HG03175 (cell line): ENCODE measurements around the gene ABO.
"Not testable (repeated sequence)": the region's sequence is repeated elsewhere in the genome, so short reads cannot be mapped to it uniquely, and the experiment has no call there.

ENCODE experiments used
- ATAC-seq: cut with Tn5 transposase; IDR thresholded peaks from one replicate; pipeline ENCODE4 v1.9.1; 2021; ENCODE audit warnings: mild to moderate bottlenecking, moderate library complexity; ENCODE audit not compliant: unreplicated experiment

ABO gene

DNA sequence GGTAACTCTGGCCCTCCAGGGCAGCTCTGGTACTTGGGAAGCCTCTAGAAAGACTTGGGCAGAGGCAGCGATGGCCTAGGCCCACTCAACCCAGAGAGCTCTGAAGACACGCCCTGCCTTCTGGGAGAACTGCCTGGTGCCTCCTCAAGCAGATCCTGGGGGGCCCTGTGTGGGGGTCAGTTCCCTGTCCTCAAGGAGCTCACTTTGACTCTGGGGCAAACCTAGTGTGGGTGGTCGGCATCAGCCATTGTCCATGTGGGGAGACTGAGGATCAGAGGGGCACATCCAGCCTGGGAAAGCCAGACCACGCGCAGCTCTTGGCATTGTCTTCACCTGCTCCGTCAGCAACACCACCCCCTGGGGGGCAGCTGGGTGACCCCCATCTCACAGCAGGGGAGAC is 28.0 kb downstream of the ABO start:
- no peak for ATAC-seq

DNA sequence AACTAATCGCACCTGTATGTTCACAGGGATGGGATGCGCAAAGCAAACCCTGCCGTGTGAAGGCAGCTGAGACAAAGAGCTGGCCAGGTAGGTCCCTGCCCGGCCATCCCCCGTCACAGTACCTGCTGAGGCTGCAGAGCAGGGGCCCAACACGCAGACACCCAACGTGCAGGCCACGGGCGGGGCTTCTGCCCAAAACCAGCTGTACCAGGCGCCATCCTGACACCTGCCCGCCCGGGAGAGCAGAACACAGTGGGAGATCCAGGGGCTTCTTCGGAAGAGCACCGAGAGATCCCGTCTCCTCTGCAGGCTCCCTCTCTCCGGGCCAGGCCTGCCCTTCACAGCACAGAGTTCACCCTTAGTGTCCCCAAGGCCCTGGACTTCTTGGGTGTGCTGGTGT is 28.4 kb downstream of the ABO start:
- no peak for ATAC-seq

DNA sequence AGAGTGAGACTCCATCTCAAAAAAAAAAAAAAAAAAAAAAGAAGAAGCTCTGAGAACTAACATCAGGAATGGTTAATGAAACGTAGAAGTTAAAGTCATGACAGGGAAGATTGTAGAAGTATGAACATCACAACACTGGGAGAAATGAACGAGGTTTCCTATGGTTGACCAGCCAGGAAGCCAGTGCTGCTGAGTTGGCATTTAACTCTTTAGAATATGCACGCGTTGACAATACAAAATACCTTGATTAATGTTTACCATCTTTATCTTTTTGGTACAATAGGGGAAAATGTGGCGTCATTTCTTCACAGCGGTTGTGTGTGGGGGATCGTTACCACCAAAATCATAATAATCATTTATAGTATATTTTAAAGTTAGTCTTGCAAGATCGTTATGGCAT is 32.0 kb downstream of the ABO start:
- ATAC-seq = no peak

DNA sequence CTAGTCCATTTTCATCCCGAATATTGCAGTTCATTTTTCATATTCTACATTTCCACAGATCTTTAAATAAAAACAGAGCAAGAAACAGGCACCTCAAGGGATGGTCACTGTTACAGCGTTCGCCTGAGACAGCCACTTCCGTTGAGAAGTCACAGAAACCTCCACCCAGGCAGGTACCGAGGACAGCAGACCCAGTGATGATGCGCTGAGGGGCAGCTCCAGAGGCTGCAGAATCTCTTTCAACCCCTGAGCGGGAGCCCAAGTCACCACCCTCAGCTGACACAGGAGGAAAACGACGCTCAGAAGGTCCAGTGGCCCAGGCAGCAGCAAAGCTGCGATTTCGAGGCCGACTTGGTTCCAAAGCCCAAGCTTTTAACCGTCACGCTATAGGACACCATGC is 32.8 kb downstream of the ABO start:
- no peak for ATAC-seq

DNA sequence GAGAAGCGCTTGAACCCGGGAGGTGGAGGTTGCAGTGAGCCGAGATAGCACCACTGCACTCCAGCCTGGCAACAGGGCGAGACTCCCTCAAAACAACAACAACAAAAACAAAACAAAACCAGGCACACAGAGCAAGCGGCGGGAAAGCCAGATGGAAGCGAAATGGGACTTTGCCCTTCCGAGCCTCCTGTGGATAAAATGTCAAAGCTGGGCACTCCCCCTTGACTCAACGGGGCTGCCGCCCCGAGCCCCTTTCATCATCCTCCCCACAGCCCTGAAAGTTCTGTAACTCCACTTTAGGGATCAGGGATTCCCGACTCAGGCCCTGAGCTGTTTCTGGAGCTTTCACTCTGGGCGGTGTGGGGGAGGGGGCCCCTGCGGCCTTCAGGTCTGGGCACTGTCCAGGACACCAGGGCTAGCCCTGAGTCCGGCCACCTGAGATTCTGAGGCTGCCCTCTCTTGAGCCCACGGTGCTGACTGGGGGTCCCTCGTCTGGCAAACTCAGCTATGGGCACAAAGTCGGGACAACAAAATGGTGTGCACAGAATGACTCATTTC is 35.4 kb downstream of the ABO start:
- ATAC-seq = no peak

DNA sequence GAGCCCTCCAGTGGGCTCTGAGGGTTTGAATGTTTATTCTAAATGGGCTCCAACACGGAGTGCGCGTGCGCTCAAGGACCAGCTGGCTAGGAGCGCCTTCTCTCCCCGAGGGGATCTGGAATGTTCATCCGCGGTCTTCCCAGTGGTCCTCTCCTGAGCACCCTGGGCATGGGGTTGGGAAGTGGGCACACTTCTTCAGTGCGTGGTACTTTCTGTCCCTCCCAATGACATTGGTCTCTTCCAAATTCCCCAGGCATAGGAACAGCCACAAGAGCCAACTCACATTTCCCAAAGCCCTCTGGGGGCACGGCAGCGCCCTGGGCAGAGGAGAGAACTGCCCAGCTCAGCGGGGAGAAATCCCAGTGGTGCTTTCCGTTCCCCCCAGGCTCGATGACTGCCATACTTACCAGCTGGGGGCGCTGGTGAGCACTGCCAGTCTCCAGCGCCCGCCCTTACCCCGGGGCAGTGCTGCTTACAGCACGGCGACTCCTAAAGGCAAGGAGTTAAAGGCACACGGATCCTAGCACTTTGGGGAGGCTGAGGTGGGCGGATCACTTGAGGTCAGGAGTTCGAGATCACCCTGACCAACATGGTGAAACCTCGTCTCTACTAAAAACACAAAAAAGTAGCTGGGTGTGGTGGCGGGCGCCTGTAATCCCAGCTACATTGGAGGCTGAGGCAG is 36.0 kb downstream of the ABO start:
- no peak for ATAC-seq

DNA sequence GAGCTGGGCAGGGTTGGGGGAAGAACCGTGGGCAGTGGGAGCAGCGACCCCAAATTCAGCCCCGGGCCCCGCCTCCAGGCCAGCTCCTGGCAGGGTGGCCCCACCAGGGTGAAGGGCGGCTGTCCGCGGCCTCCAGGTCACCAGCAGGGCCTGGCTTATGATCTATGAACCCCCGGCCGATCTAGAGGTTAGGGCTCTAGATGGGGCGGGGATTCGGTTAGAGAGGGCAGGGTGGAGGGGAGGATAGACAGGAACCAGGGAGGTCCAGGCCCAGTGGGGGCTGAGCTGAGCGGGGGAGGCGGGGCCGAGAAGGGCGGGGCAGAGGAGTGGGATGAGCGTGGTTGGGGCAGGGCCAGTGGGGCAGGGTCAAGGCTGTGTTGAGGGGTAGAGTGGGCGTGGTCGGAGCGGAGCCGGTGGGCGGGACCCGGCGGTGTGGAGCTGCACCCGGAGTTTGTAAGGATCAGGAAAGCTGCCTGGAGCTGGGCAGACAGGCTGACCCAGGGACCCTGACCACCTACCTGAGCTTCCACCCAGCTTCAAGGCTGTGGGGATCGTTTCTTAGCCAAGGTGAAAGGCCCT is 36.6 kb downstream of the ABO start:
- no peak for ATAC-seq

DNA sequence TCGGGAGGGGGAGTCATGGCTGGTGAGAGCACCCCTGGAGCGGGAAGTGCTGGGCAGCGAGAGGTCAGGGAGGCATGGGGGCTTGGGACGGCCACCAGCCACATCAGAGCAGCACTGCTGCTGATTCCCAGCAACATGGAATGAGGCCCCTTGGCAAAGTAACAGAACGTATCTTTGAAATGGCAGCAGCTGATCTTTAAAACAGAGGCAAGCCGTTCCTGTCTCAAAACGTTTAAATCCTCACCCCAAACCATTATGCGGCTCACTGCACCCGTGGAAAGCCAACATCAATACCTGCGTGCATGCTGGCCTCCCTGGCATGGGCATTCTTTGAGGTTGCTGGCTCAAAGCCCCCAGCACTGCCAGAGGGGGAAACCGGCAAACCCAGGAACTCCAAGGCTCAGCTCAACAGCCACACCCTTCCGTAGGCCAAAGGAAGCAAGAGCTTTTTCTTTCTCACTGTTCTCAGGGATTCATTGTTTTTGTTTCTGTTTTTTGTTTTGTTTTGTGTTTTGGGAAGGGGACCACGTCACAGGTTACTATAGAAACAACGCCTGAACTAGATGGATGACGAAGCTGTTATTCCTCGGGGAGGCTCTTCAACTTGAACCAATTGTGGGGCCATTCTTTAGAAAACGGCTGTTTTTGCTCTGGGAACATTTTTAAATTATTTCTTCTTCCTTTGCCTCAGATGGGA is 37.8 kb downstream of the ABO start:
- ATAC-seq = no peak

DNA sequence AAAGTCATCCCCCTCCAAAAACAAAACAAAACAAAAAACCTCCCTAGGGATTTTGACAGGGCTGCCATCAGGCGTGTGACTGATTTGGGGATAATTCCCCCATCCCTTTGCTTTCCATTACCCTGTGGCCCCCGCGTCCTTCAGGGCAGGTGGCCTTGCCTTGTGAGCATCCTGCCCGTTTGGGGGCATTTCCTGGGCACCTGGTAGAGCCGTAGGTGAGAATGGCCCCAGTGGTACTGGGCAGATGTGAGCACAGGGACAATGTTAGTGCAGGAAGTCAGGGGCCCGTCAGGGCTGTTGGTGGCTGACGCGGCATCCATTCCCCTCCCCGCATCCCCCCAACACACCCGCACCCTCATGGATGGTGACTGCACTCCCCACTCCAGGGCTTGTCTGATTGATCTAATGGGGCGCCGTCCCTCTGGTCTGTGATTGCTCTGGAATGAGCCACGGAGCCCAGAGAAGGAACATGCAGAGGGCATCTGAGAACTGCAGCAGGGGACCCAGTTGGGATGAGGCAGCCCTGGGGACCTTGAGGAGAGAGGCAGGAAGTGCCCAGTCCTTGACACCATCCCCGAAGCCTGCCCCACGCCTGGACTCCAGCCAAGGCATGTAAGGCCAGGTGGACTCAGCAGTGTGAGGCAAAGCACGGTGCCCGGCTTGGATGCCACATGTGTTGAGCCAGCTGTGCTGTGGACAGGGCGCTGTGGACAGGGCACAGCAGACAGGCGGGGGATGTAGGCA is 38.5 kb downstream of the ABO start:
- not testable (repeated sequence) for ATAC-seq

DNA sequence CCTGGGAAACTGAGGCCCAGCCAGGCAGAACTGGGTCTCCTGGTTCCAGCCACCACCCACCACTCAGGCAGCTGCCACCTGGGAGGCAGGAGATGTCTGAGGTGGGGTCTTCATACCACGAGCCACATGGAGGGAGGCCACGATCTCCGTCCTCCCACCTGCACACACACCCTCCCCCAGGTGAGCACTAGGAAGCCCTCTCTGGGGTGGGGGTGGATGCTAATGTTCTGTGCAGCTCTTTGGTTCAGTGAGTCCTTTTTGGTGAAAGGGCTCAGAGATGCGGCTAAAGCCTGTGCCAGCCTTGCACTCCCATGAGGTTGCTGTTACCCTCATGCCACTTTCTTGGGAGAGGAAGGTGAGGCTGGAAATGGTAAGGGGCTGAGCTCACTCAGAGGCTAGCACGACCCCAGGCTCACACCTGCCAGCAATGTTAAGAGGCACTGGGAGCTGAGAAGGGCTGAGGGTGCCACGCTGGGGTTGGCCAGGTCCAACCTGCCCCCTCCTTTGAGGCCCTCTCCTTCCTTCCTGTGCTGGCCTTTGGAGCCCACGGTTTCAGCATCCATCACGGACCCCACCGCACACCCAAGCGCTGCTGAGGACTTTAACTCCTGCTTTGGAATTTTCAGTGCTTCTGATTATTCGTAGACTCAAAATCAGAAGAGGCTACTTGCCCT is 39.3 kb downstream of the ABO start:
- ATAC-seq = no peak

DNA sequence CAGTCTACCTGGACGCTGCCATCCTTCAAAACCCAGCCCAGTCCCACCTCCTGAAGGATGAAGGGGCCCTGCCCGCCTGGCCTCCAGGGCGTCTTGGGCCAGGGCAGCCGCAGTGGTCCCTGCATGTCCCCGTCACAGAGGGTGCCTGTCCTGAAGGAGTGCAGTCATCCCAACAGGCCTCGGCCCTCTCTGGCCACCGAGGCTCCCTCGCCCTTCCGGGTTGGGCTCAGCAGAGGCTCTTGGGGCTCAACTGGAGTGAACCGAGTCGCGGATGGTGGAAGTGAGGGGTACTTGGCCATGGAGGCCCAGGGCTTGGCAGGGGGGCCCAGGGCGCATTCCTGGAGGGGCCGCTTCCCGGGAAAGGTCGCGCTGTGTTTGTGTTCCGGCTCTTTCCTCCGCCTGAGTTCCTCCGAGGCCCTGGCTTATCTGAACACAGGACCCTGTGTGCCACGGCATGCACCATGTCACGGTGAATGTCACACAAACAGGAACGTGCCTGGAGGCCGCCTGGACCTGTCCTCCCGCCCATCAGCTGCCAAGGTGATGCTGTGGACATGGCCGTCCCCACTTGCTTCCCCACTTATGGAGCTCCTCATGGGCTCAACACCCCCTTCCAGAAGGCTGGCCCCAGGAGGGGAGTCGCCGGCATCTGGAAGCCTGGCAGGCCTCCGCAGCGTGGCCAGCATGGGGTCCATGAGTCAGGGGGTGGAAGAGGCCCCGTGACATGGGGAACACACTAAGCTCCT is 40.3 kb downstream of the ABO start:
- no peak for ATAC-seq

DNA sequence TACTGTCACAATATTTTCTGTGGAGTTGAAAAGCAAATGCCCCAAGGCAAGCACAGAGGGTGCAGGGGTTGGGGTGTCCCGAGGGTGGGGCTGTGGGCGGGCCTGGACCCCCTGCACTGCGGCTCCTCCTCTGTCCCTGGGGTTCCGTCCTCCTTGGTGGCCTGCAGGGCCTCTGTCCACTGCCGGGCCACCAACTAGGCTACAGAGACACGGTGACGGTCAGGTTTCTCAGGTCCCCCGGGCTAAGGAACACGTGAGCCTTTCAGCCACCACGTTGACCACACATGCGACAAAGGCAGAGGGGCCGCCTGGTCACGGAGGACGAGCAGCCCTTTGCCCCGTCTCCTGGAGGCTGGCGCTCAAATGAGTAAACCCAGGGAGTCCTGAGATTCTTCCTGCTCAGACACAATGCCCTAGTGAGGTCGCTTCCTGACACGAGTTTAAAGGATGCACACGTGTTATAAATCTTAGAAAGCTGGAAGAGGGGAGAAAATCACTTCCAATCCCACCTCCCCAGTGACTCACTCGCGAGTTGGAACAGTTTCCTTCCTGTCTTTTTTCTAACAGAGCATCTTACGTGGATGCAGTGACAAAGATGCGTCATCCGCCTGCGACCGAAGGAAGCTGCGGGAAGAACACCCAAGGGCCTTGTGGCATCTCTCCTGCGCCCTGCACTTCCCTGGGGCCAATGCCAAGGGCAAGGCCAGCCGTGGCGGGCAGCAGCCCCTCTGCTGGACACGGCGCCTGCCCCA is 41.1 kb downstream of the ABO start:
- no peak for ATAC-seq

DNA sequence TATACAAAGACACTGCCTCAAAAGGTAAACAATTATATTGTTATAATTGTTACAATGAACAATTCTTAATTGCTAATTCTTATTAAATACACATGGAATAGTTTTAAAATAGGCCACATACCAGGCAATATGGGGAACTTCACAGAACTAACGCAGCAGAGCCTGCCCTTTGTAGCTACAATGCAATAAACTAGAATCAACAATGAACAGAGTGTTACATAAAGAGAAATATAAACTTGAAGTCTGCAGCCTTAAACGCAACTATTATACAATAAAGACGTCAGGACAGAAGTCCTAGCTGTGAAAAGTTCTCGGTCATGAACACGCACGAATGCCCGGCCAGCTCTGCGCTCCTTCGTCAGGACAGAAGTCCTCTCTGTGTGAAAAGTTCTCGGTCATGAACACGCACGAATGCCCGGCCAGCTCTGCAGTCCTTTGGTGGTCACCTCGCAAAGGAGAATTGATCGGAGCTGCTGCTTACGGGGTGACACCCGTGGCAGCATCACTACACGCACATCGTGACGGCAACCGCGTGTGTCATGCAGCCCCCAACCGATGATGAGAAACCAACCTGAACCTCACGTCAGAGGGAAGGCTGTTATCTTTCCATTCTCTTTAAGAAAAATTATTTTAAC is 43.0 kb downstream of the ABO start:
- ATAC-seq = not testable (repeated sequence)

DNA sequence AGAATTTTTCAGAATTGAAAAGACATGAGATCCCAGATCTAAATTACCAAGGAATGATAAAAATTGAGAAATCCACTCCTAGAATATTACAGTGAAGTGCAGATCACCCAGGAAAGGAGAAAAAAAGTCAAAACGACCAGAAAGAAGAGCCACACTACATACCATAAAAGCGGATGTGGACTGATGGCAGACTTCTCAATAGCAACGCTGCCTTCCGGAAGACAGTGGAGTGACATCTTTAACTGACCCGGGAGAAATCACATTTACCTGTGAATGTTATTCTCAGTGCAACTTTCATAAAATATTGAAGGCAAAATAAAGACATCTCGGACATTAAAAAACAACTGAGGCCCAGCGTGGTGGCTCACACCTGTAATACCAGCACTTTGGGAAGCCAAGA is 44.5 kb downstream of the ABO start:
- not testable (repeated sequence) for ATAC-seq

DNA sequence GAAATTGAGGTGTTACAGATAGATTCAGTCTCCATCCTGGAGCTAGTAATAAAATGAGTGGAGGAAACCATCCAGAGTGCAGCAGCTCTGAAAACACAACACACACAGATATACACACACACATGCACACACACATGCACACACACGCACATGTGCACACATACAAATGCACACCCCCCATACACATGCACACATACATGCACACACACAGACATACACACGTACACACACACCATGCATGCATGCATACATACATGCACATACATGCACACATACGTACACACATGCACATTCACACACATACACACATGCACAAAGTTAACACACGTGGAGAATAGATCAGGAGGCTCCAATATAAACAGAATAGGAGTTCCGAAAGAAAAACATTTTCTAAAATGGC is 44.9 kb downstream of the ABO start:
- no peak for ATAC-seq

DNA sequence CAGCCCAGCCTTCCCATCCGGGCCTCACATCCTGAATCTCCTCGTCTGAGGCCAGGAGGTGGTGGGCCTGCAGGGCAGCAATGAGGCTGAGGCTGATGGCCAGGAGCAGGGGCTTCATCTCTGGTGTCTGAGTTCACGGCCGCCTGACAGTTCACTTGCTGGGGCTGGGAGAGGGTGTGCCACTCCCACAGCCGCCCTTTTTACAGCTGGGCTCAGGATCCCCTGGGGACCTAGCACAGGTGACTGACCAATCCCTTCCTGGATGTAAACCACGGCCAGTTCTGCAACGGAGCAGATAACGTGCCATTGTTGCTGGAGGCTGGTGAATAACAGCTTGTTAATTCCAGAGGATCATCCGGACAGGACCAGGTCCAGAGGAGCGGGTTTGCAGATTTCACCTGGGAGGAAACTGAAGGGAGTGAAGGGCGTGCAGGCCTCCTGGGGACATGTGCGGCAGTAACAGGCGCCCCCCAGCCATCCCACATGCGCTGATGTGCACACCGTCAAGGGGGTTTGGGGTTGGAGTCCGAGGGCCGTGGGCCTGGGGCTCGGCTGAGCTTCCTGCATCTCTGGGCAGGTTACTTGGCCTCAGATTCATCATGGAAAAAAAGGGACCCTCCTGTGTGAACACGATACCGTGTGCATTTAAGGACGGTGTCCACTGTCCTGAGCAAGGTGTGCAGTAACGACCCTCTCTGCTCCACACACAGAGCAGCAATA is 46.4 kb downstream of the ABO start:
- not testable (repeated sequence) for ATAC-seq

DNA sequence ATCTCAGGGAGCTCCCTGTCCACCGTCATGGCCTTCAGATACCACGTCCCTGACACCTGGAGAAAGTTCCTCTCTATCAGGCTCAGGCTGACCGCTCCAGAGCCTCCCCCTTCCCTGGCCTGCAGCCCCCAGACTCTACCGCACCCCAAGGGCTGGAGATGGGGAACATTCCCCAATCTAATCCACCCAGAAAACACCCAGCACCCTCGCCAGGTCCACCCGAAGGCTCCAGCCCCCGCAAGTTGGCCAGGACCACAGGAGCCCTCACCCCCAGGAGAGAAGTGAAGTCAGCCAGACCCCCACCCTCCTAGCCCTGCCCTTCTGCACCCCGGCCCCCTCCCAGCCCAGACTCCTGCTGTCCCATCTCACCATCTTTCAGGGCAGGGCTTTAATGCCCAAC is 47.0 kb downstream of the ABO start:
- not testable (repeated sequence) for ATAC-seq

DNA sequence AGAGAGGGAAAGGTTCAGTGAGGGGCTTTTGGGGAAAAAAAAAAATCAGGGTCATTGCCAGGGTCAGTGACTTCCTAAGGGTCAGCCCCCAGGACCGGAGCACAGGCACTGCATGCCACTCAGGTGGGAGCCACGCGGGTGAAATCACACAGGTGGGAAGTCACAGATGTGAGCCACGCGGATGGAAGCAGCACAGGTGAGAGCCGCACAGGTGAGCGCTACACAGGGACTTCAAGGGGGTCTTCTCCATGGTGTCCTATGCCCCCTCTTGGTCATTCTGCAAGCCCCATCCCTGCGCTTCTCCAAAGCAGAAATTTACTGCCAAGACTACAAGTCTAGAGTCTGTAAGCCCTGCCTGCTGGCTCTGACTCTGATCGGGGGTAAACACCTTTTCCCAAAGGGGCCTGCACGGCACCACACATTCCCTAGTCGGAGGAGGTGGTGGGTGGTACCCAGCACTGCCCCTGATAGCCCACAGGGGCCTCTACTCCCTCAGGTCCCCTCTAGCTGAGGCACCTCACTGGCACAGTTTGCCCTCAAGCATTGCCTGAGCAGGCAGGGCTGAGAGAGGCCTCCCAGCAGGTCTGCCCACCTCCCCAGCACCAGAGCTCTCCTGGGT is 47.6 kb downstream of the ABO start:
- no peak for ATAC-seq
